CD4-positive, alpha-beta T cell treated with Interleukin-12 subunit alpha and Interleukin-12 subunit beta, for 1 hour (primary cell): ENCODE data around the gene FRMD4B.
"Not testable (repeated sequence)": the region's sequence is repeated elsewhere in the genome, so short reads cannot be mapped to it uniquely, and the experiment has no call there.

Experiments
- DNase-seq: peaks from one replicate; pipeline ENCODE4 v3.0.0-alpha.2; 2020

The FRMD4B gene

GRCh38 chr3:69236812-69237707, 148.8 kb downstream of the FRMD4B start:
- DNase-seq = no peak

- DNase-seq = peak; percentile 36
These were observed 150.0 kb downstream of the FRMD4B start for GRCh38 chr3:69235882-69236281.

GRCh38 chr3:69235227-69235626, 150.7 kb downstream of the FRMD4B start:
- not testable (repeated sequence) for DNase-seq

- no peak for DNase-seq
These were observed 153.4 kb downstream of the FRMD4B start for GRCh38 chr3:69232482-69232881.

GRCh38 chr3:69231929-69232440, 153.9 kb downstream of the FRMD4B start:
- DNase-seq = no peak

- no peak for DNase-seq
These were observed 159.8 kb downstream of the FRMD4B start for GRCh38 chr3:69226071-69226470.

- no peak for DNase-seq
These were observed 166.7 kb downstream of the FRMD4B start for GRCh38 chr3:69219101-69219708.

GRCh38 chr3:69218079-69218478, 167.8 kb downstream of the FRMD4B start:
- DNase-seq = no peak

- no peak for DNase-seq
These were observed 168.9 kb downstream of the FRMD4B start for GRCh38 chr3:69216981-69217380.

GRCh38 chr3:69214241-69214640, 171.6 kb downstream of the FRMD4B start:
- DNase-seq = no peak

- no peak for DNase-seq
These were observed 173.3 kb downstream of the FRMD4B start for GRCh38 chr3:69212411-69213160.

- DNase-seq = no peak
These were observed 175.7 kb downstream of the FRMD4B start for GRCh38 chr3:69210068-69210730.

GRCh38 chr3:69209413-69209812, 176.5 kb downstream of the FRMD4B start:
- DNase-seq = no peak

- DNase-seq = no peak
These were observed 178.9 kb downstream of the FRMD4B start for GRCh38 chr3:69207031-69207430.

- no peak for DNase-seq
These were observed 180.5 kb downstream of the FRMD4B start for GRCh38 chr3:69205385-69205784.

GRCh38 chr3:69204315-69204957, 181.5 kb downstream of the FRMD4B start:
- DNase-seq = no peak

GRCh38 chr3:69203631-69204314, 182.1 kb downstream of the FRMD4B start:
- DNase-seq = no peak

GRCh38 chr3:69201658-69202057, 184.2 kb downstream of the FRMD4B start:
- no peak for DNase-seq

GRCh38 chr3:69200384-69201068, 185.4 kb downstream of the FRMD4B start:
- peak; percentile 40 for DNase-seq

GRCh38 chr3:69199942-69200341, 185.9 kb downstream of the FRMD4B start:
- peak; percentile 32 for DNase-seq

- DNase-seq = peak; percentile 62
These were observed 187.9 kb downstream of the FRMD4B start for GRCh38 chr3:69197922-69198530.
